Measurements from ENCODE around the gene DMXL1.

The DMXL1 gene

DNA sequence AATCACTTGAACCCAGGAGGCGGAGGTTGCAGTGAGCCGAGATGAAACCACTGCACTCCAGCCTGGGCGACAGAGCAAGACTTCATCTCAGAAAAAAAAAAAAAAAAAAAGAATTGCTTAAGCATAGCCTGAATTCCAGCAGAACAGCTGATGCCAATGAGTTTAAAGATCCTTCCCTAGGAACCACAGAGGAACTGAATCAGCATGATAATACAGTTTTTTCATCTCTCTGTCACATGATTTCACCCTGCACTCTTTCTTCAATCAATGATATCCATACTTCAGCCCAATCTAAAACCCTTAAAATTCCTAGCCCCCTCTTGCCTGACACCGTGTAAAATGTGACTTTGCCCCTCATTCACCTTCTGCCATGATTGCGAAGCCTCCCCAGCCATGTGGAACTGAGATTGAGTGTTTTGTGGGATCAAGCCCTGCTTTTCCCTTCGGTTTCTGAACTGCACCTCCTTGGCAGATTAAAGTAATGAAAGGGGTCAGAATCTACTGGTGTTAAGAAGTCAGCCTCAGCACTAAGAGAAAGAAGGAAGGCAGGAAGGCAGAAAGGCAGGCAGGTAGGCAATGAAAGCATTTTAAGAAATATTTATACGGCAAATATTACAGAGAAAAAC lies 20.9 kb upstream of the DMXL1 start:
- H3K4me3 ChIP-seq (ENCODE audit: low read depth, low read length): no peak overlapping the region
- TF ChIP-seq, protein P1, sequence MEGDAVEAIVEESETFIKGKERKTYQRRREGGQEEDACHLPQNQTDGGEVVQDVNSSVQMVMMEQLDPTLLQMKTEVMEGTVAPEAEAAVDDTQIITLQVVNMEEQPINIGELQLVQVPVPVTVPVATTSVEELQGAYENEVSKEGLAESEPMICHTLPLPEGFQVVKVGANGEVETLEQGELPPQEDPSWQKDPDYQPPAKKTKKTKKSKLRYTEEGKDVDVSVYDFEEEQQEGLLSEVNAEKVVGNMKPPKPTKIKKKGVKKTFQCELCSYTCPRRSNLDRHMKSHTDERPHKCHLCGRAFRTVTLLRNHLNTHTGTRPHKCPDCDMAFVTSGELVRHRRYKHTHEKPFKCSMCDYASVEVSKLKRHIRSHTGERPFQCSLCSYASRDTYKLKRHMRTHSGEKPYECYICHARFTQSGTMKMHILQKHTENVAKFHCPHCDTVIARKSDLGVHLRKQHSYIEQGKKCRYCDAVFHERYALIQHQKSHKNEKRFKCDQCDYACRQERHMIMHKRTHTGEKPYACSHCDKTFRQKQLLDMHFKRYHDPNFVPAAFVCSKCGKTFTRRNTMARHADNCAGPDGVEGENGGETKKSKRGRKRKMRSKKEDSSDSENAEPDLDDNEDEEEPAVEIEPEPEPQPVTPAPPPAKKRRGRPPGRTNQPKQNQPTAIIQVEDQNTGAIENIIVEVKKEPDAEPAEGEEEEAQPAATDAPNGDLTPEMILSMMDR (IDR thresholded peaks at IDR 0.05; ENCODE audit: control insufficient read depth, extremely low read depth, insufficient read depth): no peak
- no peak for DNase-seq (ENCODE audit: low read depth)

DNA sequence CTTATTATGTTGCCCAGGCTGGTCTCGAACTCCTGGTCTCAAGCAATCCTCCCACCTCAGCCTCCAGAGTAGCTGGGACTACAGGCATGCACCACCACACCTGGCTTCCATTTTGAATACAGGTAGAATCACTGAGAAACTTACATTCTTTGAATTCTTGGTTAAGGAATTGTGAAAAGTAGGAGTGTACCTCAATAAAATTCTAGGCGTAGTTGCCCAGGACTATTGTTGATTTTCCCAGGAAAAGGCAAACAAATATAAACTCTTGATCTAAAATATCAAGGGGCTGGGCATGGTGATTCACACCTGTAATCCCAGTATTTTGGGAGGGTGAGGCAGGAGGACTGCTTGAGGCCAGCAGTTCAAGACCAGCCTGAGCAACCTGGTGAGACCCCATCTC lies 16.8 kb upstream of the DMXL1 start:
- H3K4me3 ChIP-seq (ENCODE audit: low read depth, low read length): no peak overlapping the region
- TF ChIP-seq, protein P1 (IDR thresholded peaks at IDR 0.05; ENCODE audit: control insufficient read depth, extremely low read depth, insufficient read depth): no peak
- no peak for DNase-seq (ENCODE audit: low read depth)

DNA sequence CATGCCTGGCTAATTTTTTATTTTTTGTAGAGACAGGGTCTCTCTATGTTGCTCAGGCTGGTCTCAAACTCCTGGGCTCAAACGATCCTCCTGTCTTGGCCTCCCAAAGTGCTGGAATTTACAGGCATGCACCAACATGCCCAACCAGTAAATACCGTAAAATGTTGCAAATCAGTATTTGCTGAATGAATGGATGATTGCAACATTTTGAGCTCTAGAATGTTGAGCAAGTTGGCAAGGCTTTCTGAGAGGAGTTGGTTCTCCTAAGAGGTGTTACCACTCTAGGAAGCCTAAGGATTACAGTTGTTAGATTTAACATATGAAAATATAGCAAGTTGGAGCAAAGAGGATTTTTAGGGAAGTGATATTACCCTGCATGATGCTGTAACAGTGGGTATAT lies 15.6 kb upstream of the DMXL1 start:
- TF ChIP-seq, protein P1 (IDR thresholded peaks at IDR 0.05; ENCODE audit: control insufficient read depth, extremely low read depth, insufficient read depth): no peak
- H3K4me3 ChIP-seq (ENCODE audit: low read depth, low read length): no peak overlapping the region
- no peak for DNase-seq (ENCODE audit: low read depth)

DNA sequence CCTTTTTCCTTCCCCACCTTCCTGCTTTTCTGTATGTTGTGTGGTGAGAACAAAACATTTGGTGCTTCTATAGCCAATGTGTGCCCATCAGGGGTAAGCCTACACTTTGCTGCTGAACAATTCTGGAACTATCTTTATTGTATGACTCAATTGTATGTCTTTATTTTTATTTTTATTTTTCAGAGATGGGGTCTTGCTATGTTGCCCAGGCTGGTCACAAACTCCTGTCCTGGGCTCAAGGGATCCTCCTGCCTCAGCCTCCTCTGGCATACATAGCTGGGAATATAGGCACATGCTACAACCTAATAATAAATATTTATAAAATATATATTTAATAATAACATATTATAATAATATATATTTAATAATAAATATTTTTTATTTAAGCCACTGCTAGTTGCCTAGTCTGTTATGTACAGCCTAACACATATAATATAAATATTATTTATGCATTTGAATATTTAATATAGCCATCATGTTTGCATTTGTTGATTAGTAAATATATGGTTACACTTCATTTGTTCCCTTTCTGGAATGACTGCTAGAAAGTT lies 11.8 kb upstream of the DMXL1 start:
- no peak for DNase-seq (ENCODE audit: low read depth)
- TF ChIP-seq, protein P1 (IDR thresholded peaks at IDR 0.05; ENCODE audit: control insufficient read depth, extremely low read depth, insufficient read depth): no peak
- no peak overlapping the region for H3K4me3 ChIP-seq (ENCODE audit: low read depth, low read length)

DNA sequence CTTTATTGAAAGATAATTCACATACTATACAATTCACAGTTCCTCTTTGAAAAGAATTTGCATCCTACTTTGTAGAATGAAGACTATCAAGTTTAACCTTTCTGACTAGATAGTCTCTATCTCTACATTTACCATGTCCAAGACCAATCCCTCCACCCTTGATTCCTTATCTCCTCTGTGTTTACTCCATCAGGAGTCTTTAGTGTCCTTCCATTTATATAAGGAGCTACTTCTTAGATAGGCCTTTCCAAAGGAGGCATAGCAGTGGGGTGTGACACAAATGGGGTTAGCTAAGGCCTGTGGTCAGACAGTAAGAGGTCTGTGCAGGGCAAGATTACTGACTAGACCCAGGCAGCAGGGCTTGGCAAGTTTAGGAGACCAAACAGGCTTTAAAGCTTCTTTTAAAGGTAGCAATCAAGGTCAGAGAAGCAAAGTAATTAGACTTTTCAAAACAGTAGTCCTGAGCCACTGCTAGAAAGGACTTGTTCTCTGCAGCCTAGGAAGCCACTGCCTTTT lies 11.1 kb upstream of the DMXL1 start:
- H3K4me3 ChIP-seq (ENCODE audit: low read depth, low read length): no peak overlapping the region
- no peak for DNase-seq (ENCODE audit: low read depth)
- TF ChIP-seq, protein P1 (IDR thresholded peaks at IDR 0.05; ENCODE audit: control insufficient read depth, extremely low read depth, insufficient read depth): no peak

DNA sequence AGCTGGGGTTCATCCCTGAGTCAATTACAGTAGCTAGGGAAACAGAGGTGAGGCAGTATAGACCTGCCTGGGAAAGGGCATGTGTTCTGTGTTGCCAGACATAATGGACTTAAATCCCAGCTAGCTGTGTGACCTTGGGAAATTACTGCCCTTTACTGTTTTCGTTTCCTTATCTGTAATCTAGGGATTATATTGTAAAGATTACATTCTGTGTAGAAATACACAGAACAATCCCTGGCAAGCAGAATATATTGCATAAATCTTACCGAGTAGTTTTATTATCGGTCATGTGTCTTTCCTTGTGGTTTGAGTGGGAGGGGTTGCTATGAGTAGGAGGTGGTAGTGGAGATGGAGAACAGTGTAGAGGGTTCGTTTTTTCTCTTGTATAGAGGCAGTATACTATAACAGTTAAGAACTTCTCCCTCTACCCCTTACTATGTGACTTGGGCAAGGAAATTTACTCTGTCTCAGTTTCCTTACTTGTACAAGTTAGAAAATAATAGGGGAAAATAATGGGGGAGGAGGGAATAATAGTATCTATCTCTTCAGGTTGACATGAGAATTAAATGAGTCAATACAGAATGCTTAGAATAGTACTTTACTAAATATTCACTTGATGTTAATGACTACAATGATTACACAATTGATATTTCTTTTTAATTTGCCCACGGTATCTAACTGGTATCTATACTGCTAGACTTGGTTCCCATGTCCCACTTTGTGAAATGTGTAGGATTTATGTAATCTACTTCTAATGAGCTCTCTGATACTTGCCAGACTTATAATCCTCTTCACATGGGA lies 7.1 kb upstream of the DMXL1 start:
- H3K4me3 ChIP-seq (ENCODE audit: low read depth, low read length): no peak overlapping the region
- TF ChIP-seq, protein P1 (IDR thresholded peaks at IDR 0.05; ENCODE audit: control insufficient read depth, extremely low read depth, insufficient read depth): no peak
- no peak for DNase-seq (ENCODE audit: low read depth)
